Ovary (tissue), 9 donors: Measurements from ENCODE around the gene SYT3. TPM values are rescaled to one million over a fixed set of nuclear protein-coding genes. Genes with fewer than 3 reads are reported as not detected.

Experiments
- DNase-seq, 5 donors: peaks; one replicate each; pipeline ENCODE4 v3.0.0-alpha.2; 2019 to 2020
- H3K27ac ChIP-seq, 2 donors: fragments of 200-600 bp; one replicate each; pipeline versions ENCODE4 v1.5.1 to v1.8.0; 2019 to 2022
- H3K27me3 ChIP-seq: fragments of 200-600 bp; one replicate; pipeline ENCODE4 v1.8.0; 2022
- H3K36me3 ChIP-seq: fragments of 200-600 bp; sonication (generic); one replicate; pipeline ENCODE4 v1.5.1; 2019
- H3K4me1 ChIP-seq: one replicate; pipeline ENCODE4 v1.8.1; 2013; ENCODE audit warnings: mild to moderate bottlenecking, moderate library complexity; ENCODE audit not compliant: insufficient read depth
- H3K4me3 ChIP-seq: fragments of 200-600 bp; sonication (generic); one replicate; pipeline ENCODE4 v1.5.1; 2017
- H3K9me3 ChIP-seq, 2 donors: fragments of 200-600 bp in 1 of 2; sonication (generic) in 1 of 2; one replicate each; pipeline versions ENCODE4 v1.5.1 to v1.8.1; 2013 to 2019; ENCODE audit warnings: mild to moderate bottlenecking in 1 of 2, moderate library complexity in 1 of 2
- CTCF ChIP-seq, 3 donors: fragments of 450-650 bp in 2 of 3; fragments of 200-600 bp in 1 of 3; IDR thresholded peaks; one replicate each; pipeline versions ENCODE4 v1.5.1 to v1.8.0; 2016 to 2022; ENCODE audit warnings: antibody characterized with exemption in 3 of 3, mild to moderate bottlenecking in 1 of 3
- EP300 ChIP-seq: sonication (generic); formaldehyde crosslinking; IDR thresholded peaks from one replicate; pipeline ENCODE4 v1.6.1; 2017; ENCODE audit warnings: antibody characterized with exemption
- POLR2A ChIP-seq: fragments of 450-650 bp; IDR thresholded peaks from one replicate; pipeline ENCODE4 v1.6.1; 2017; ENCODE audit warnings: antibody characterized with exemption, mild to moderate bottlenecking, moderate library complexity
- WGBS, 3 donors: extraction: QIAGEN DNeasy Blood & Tissue Kit in 1 of 3; methylation state at CpG; one replicate each; pipeline versions ENCODE4 v1.1.5 to v1.1.7; 2013 to 2017; 5-methylcytosine and 5-hydroxymethylcytosine counted together
- intact Hi-C, 4 donors: fragments of 100-400 bp; cut with DNase I; formaldehyde crosslinking; loops; one replicate each; pipeline versions ENCODE4 v1.11.0 to v1.15.1; 2022 to 2023
- polyA plus RNA-seq, 2 donors: library from polyadenylated mRNA; stranded (reverse); fragments of 200-250 nt in 1 of 2; fragments of 350-450 nt in 1 of 2; fragmentation: Illumina TruSeq in 1 of 2; extraction: RNeasy Lipid Tissue Mini Kit (QIAGEN cat#74804) in 1 of 2; gene quantifications; one replicate each; pipeline ENCODE4 v1.2.3, GENCODE V29; 2013 to 2014
- total RNA-seq, 7 donors: library from RNA; depleted of rRNA in 2 of 7; stranded (reverse); fragments of >200 nt in 2 of 7; fragmentation: NEBNext Ultra II Directional in 3 of 7; extraction: Animal tissue kit (Norgen Biotek cat#: 25700) in 3 of 7; gene quantifications; one replicate each; pipeline versions ENCODE4 v1.1.0 to v1.2.4, GENCODE V29; 2016 to 2023
- donor health status: DM: no; HTN: no; CAD: no; lungs with moderate emphysema.
- donor health status: DM: no; HTN: no; CAD: no.
- donor health status: Bipolar disorder and iron deficiency.
- donor health status: DM: yes; HTN: yes; CAD: no.
- donor health status: DM: no; HTN: no; CAD: no.
- donor health status: DM: yes; HTN: yes; CAD: no.

SYT3 gene
- total and polyA plus RNA-seq, 9 donors, result 0.08 to 0.32 (median 0.10) TPM; not detected in 6

GRCh38 chr19:50657712-50658440, 18.2 kb upstream of the SYT3 start:
- Histone ChIP-seq H3K9me3 (peaks cover 0 to 3% of the 10 kb centered on the region in 2 donors), H3K4me1 (peaks cover 5% of the 10 kb centered on the region), H3K27me3 (no peaks in the 10 kb centered on the region), H3K27ac (no peak overlapping the region), H3K36me3 (no peaks in the 10 kb centered on the region), H3K4me3 (no peak overlapping the region)
- WGBS, 3 donors, result 1 to 3% (median 2%) methylated on average over 38 of the region's 38 CpGs
- intact Hi-C loops, result no loop called here
- DNase-seq, result peak; percentile 52 to 85 (median 65)
- TF ChIP-seq CTCF (IDR thresholded peaks at IDR 0.05) (no peak), EP300 (no peak), POLR2A (no peak)

- no peak overlapping the region for H3K27ac ChIP-seq
- no peak for DNase-seq
- peaks cover 5% of the 10 kb centered on the region for H3K4me1 ChIP-seq
- WGBS, 3 donors, result 38 to 46% (median 43%) methylated on average over 6 of the region's 6 CpGs
- no peak overlapping the region for H3K4me3 ChIP-seq
- no peaks in the 10 kb centered on the region for H3K27me3 ChIP-seq
- H3K36me3 ChIP-seq, result no peaks in the 10 kb centered on the region
- H3K9me3 ChIP-seq, result peaks cover 0 to 3% of the 10 kb centered on the region in 2 donors
- intact Hi-C loops, result no loop called here
- TF ChIP-seq POLR2A, result no peak
- no peak for TF ChIP-seq EP300
- TF ChIP-seq CTCF (IDR thresholded peaks at IDR 0.05), result no peak
Measured at GRCh38 chr19:50657222-50657669, 17.6 kb upstream of the SYT3 start.

GRCh38 chr19:50654882-50655281, 15.2 kb upstream of the SYT3 start:
- peaks cover 5% of the 10 kb centered on the region for H3K4me1 ChIP-seq
- H3K36me3 ChIP-seq, result no peaks in the 10 kb centered on the region
- no peak for DNase-seq
- no peak overlapping the region for H3K4me3 ChIP-seq
- intact Hi-C loops, result no loop called here
- H3K27ac ChIP-seq, result no peak overlapping the region
- H3K9me3 ChIP-seq, result peaks cover 0 to 3% of the 10 kb centered on the region in 2 donors
- TF ChIP-seq CTCF (IDR thresholded peaks at IDR 0.05), result no peak
- TF ChIP-seq POLR2A, result no peak
- TF ChIP-seq EP300, result no peak
- no peaks in the 10 kb centered on the region for H3K27me3 ChIP-seq

GRCh38 chr19:50652722-50653121, 13.0 kb upstream of the SYT3 start:
- H3K27me3 ChIP-seq, result no peaks in the 10 kb centered on the region
- peaks cover 0 to 3% of the 10 kb centered on the region in 2 donors for H3K9me3 ChIP-seq
- TF ChIP-seq CTCF (IDR thresholded peaks at IDR 0.05) (no peak), POLR2A (no peak), EP300 (no peak)
- H3K4me1 ChIP-seq, result peaks cover under 1% of the 10 kb centered on the region
- WGBS, 3 donors, result 83 to 86% (median 86%) methylated on average over 6 of the region's 6 CpGs
- H3K36me3 ChIP-seq, result no peaks in the 10 kb centered on the region
- DNase-seq, result no peak
- H3K4me3 ChIP-seq, result no peak overlapping the region
- intact Hi-C loops, result no loop called here
- H3K27ac ChIP-seq, result no peak overlapping the region
